Measurements from ENCODE around the gene NDUFA3. TPM values are rescaled to one million over a fixed set of nuclear protein-coding genes. Genes with fewer than 3 reads are reported as not detected.

The NDUFA3 gene
- total and polyA plus RNA-seq, 2 of the 13 experiments (the other 11 are each of a cell fraction or from before 2014, with no cell fraction given): 31.6 to 75.4 TPM

DNA sequence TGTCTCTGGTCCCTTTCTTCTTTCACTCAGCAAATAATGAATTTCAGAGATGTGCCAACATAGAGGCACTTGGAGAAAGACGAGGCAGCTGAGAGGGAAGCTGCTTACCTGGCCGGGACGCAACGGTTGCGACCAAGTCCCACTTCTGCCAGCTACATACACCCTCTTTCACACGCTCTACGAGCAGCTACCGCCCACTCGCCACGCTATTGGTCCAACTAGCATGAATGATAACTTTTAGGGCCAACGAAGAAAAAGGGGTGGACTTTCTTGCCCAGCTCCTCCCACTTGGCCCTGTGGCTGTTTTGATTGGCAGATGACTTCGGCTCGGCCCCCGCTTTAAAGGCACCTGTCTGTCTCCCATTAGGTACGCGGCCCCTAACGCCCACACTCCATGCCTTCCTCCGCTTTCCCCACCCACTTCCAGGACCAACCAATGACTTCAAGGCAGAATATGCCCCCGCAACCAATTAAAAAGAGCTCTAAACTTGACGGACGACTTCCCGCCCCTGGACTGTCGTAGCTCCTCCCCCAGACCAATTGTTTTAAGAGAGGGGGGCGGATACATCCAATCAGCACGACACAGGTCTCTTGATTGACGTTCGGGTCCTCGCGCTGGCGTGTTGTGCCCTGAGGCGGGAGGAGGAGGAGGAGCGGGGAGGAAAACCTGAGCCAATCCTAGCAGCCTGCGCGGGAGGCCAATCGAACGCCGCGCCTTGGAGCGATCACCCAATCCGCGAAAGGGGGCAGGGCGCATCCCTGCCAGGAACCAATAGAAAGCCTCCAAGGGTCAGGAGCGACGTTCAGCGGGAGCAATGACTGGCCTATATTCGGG is 34.4 kb downstream of the NDUFA3 start (continued):
- TF ChIP-seq, protein P1, sequence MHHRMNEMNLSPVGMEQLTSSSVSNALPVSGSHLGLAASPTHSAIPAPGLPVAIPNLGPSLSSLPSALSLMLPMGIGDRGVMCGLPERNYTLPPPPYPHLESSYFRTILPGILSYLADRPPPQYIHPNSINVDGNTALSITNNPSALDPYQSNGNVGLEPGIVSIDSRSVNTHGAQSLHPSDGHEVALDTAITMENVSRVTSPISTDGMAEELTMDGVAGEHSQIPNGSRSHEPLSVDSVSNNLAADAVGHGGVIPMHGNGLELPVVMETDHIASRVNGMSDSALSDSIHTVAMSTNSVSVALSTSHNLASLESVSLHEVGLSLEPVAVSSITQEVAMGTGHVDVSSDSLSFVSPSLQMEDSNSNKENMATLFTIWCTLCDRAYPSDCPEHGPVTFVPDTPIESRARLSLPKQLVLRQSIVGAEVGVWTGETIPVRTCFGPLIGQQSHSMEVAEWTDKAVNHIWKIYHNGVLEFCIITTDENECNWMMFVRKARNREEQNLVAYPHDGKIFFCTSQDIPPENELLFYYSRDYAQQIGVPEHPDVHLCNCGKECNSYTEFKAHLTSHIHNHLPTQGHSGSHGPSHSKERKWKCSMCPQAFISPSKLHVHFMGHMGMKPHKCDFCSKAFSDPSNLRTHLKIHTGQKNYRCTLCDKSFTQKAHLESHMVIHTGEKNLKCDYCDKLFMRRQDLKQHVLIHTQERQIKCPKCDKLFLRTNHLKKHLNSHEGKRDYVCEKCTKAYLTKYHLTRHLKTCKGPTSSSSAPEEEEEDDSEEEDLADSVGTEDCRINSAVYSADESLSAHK (CRISPR knock-in tag; IDR thresholded peaks at IDR 0.05; ENCODE audit: borderline replicate concordance): no peak
- TF ChIP-seq SOX6 (IDR thresholded peaks at IDR 0.05): no peak
- no peak; the same call in none of the 2 replicates for TF ChIP-seq SOX6 (CRISPR knock-in tag; IDR thresholded peaks at IDR 0.05)
- TF ChIP-seq, protein P2, sequence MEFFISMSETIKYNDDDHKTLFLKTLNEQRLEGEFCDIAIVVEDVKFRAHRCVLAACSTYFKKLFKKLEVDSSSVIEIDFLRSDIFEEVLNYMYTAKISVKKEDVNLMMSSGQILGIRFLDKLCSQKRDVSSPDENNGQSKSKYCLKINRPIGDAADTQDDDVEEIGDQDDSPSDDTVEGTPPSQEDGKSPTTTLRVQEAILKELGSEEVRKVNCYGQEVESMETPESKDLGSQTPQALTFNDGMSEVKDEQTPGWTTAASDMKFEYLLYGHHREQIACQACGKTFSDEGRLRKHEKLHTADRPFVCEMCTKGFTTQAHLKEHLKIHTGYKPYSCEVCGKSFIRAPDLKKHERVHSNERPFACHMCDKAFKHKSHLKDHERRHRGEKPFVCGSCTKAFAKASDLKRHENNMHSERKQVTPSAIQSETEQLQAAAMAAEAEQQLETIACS (CRISPR knock-in tag; IDR thresholded peaks at IDR 0.05): no peak
- TF ChIP-seq REPIN1 (CRISPR knock-in tag; IDR thresholded peaks at IDR 0.05; ENCODE audit: borderline replicate concordance, low read depth): peak; percentile 69; the same call in 1 of the 2 replicates
- TF ChIP-seq, protein P3, sequence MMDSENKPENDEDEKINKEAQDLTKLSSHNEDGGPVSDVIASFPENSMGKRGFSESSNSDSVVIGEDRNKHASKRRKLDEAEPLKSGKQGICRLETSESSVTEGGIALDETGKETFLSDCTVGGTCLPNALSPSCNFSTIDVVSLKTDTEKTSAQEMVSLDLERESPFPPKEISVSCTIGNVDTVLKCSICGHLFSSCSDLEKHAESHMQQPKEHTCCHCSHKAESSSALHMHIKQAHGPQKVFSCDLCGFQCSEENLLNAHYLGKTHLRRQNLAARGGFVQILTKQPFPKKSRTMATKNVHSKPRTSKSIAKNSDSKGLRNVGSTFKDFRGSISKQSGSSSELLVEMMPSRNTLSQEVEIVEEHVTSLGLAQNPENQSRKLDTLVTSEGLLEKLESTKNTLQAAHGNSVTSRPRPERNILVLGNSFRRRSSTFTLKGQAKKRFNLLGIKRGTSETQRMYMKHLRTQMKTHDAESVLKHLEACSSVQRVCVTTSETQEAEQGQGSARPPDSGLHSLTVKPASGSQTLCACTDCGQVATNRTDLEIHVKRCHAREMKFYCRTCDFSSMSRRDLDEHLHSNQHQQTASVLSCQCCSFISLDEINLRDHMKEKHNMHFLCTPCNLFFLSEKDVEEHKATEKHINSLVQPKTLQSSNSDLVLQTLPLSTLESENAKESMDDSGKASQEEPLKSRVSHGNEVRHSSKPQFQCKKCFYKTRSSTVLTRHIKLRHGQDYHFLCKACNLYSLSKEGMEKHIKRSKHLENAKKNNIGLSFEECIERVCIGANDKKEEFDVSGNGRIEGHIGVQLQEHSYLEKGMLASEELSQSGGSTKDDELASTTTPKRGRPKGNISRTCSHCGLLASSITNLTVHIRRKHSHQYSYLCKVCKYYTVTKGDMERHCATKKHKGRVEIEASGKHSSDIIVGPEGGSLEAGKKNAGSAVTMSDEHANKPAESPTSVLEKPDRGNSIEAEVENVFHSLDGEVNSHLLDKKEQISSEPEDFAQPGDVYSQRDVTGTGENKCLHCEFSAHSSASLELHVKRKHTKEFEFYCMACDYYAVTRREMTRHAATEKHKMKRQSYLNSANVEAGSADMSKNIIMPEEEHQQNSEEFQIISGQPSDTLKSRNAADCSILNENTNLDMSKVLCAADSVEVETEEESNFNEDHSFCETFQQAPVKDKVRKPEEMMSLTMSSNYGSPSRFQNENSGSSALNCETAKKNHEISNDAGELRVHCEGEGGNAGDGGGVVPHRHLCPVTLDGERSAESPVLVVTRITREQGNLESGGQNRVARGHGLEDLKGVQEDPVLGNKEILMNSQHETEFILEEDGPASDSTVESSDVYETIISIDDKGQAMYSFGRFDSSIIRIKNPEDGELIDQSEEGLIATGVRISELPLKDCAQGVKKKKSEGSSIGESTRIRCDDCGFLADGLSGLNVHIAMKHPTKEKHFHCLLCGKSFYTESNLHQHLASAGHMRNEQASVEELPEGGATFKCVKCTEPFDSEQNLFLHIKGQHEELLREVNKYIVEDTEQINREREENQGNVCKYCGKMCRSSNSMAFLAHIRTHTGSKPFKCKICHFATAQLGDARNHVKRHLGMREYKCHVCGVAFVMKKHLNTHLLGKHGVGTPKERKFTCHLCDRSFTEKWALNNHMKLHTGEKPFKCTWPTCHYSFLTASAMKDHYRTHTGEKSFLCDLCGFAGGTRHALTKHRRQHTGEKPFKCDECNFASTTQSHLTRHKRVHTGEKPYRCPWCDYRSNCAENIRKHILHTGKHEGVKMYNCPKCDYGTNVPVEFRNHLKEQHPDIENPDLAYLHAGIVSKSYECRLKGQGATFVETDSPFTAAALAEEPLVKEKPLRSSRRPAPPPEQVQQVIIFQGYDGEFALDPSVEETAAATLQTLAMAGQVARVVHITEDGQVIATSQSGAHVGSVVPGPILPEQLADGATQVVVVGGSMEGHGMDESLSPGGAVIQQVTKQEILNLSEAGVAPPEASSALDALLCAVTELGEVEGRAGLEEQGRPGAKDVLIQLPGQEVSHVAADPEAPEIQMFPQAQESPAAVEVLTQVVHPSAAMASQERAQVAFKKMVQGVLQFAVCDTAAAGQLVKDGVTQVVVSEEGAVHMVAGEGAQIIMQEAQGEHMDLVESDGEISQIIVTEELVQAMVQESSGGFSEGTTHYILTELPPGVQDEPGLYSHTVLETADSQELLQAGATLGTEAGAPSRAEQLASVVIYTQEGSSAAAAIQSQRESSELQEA (CRISPR knock-in tag; IDR thresholded peaks at IDR 0.05; ENCODE audit: not compliant biosample characterization): no peak
- TF ChIP-seq, protein P4, sequence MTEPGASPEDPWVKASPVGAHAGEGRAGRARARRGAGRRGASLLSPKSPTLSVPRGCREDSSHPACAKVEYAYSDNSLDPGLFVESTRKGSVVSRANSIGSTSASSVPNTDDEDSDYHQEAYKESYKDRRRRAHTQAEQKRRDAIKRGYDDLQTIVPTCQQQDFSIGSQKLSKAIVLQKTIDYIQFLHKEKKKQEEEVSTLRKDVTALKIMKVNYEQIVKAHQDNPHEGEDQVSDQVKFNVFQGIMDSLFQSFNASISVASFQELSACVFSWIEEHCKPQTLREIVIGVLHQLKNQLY (CRISPR knock-in tag; IDR thresholded peaks at IDR 0.05): no peak
- no peak; the same call in 1 of the 2 replicates for TF ChIP-seq ZNF501 (CRISPR knock-in tag; IDR thresholded peaks at IDR 0.05)
- TF ChIP-seq, protein P5, sequence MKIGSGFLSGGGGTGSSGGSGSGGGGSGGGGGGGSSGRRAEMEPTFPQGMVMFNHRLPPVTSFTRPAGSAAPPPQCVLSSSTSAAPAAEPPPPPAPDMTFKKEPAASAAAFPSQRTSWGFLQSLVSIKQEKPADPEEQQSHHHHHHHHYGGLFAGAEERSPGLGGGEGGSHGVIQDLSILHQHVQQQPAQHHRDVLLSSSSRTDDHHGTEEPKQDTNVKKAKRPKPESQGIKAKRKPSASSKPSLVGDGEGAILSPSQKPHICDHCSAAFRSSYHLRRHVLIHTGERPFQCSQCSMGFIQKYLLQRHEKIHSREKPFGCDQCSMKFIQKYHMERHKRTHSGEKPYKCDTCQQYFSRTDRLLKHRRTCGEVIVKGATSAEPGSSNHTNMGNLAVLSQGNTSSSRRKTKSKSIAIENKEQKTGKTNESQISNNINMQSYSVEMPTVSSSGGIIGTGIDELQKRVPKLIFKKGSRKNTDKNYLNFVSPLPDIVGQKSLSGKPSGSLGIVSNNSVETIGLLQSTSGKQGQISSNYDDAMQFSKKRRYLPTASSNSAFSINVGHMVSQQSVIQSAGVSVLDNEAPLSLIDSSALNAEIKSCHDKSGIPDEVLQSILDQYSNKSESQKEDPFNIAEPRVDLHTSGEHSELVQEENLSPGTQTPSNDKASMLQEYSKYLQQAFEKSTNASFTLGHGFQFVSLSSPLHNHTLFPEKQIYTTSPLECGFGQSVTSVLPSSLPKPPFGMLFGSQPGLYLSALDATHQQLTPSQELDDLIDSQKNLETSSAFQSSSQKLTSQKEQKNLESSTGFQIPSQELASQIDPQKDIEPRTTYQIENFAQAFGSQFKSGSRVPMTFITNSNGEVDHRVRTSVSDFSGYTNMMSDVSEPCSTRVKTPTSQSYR (CRISPR knock-in tag; IDR thresholded peaks at IDR 0.05; ENCODE audit: borderline replicate concordance): no peak
- no peak for TF ChIP-seq EHMT2 (IDR thresholded peaks at IDR 0.05; ENCODE audit: borderline replicate concordance, low read depth, low read length)
- TF ChIP-seq, protein P6, sequence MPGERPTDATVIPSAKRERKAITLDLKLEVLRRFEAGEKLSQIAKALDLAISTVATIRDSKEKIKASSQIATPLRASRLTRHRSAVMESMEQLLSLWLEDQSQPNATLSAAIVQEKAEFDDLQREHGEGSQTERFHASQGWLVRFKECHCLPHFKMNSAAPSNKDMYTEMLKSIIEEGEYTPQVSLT (CRISPR knock-in tag; IDR thresholded peaks at IDR 0.05; ENCODE audit: borderline replicate concordance, low read depth): no peak
